ENCODE data around the gene TBK1.

TBK1 gene

DNA sequence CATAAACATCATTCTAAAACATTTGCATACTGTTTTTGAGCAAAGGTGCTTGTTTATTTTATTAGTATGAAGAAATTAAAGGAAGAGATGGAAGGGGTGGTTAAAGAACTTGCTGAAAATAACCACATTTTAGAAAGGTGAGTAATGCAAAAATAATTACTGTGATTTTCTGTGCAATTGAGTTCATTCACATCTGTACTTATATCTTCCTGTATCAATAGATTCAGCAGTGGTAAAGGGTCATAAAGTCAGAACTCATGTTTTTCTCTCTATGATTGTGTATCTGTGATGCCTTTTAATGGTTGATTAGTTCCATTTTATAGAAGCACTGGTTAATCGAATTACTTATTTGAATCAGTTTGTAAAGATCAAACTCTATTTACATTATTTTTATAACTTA is 46.0 kb downstream of the TBK1 start:
- DNase-seq, result no peak

- DNase-seq, result no peak
Observed at GRCh38 chr12:64500394-64500793, 48.5 kb downstream of the TBK1 start.

- no peak for DNase-seq
Observed at GRCh38 chr12:64501486-64501885, 49.6 kb downstream of the TBK1 start.

DNA sequence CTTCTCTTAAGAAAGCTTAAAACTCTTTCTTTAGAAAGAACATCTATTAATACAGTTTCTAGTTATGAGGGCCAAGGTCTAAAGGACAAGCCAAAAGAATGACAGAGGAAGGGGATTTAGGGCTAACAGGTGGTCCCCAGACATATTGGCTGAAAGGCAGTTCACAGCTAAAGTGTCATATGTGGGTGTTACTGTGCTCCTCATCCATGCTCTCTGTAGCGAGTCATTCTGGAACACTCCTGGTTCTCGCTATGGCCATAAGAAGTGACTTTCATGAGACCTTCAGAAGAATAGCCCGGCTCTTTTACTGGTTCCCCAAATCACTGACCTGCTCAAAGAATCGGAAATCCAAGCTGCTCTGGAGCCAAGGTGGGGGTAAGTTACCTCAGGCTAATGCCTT is 55.0 kb downstream of the TBK1 start:
- DNase-seq, result no peak

DNA sequence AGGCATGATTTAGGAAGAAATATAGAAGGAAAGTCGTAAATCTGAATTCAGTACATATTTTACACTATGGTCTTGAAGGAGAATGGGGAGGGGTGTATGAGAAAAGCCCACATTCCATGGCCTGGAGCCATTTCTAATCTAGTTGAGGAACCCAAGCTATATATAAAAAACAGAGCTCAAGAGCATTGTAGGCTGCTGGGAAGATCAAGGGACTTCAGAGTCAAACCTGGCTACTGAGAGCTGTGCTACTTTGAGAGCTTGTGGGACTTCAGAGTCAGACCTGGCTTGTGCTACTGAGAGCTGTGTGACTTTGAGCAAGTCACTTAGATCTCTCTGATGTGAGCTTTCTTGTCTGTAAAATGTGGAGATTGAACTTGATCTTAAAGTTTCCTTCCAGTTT is 58.7 kb downstream of the TBK1 start:
- no peak for DNase-seq

GRCh38 chr12:64518396-64518795 is 66.5 kb downstream of the TBK1 start:
- no peak for DNase-seq

GRCh38 chr12:64521833-64522232 is 69.9 kb downstream of the TBK1 start:
- DNase-seq, result no peak

DNA sequence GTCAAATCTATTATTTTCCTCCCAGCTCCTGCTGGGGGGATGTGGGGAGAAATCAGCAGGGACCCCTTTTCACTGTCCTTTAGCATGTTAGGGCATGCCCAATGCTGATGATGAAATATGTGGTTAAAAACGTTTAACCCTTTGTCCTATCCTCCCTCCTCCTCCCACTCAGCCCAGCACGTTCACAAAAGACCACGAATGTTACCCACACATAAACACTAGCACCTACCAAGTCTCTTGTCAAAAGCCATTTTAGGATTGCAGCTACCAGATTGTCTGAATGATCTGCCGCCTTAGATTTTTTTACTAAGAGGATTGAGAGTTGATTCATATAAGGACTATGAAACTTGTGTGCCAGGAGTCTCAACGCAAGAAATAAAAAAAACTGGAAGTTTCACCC is 70.4 kb downstream of the TBK1 start:
- DNase-seq, result peak; percentile 63

- DNase-seq, result peak; percentile 59
Observed at GRCh38 chr12:64522807-64523206, 70.9 kb downstream of the TBK1 start.

GRCh38 chr12:64523565-64524444 is 71.9 kb downstream of the TBK1 start:
- peak; percentile 97 for DNase-seq

DNA sequence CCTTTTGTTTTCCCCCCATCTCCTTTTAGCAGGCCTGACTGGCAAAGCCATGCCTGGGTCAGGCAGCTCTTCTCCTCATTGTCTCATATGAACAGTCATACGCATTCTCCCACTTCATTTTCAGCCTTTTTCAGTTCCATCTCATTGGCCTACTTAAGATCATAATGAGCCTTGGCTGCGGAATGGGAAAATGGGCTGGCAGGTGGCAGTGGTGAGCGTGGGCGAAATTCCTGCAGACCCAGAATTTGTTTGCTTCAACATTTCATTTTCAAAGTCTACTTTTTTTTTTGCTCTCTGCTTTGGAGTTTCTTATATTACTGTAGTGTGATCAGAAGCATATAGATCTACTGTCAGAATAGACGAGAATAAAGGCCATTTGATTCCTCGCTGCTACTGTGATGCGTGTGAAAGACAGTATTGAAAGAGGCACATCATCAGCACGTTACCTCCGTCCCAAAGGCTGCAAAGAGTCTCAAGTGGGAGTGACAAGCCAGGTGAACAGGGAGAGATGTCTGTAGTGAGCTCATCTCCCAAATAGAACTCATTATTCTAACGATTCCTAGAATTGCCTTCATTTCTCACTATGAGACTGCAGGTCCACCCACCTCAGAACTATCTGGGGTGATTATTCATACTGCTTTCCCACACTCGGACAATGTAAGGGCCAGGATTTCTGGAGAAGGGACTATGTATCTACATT is 73.7 kb downstream of the TBK1 start:
- no peak for DNase-seq

GRCh38 chr12:64526859-64527258 is 74.9 kb downstream of the TBK1 start:
- peak; percentile 21 for DNase-seq

DNA sequence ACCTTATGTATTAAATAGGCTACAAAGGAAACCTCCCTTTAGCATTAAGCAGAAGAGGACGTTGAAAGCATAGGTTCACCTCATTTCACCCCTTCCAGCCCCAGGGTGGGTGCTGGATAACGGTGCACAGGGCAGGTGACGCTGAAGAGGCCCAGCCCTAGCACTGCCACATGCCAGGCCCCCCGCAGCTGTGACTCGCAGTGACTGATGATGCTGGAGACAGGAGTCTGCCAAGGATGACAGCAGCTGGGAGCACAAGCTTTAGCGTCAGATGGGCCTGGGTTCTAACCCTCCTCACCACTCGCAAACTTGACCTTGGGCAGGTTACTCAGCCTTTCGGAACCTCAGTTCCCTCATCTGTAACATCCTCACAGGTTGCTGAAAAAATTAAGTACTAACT is 76.7 kb downstream of the TBK1 start:
- peak; percentile 24 for DNase-seq

DNA sequence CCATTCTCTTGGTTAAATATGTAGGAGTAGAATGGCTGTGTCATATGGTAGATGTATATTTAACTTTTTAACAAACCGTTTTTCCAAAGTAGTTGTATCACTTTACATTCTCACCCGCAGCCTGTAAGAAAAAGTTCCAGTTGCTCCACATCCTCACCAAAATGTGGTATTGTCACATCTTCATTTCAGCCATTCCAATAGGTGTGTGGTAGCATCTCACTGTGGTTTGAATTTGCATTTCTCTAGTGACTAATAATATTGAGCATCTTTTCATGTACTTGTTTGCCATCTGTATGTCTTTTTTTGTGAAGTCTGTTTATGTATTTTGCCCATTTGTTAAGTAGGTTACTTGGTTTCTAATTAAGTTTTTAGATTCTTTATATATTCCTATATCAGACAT is 78.6 kb downstream of the TBK1 start:
- DNase-seq, result no peak

- DNase-seq, result no peak
Observed at GRCh38 chr12:64531665-64532334, 79.9 kb downstream of the TBK1 start.

- no peak for DNase-seq
Observed at GRCh38 chr12:64532734-64533351, 80.9 kb downstream of the TBK1 start.

DNA sequence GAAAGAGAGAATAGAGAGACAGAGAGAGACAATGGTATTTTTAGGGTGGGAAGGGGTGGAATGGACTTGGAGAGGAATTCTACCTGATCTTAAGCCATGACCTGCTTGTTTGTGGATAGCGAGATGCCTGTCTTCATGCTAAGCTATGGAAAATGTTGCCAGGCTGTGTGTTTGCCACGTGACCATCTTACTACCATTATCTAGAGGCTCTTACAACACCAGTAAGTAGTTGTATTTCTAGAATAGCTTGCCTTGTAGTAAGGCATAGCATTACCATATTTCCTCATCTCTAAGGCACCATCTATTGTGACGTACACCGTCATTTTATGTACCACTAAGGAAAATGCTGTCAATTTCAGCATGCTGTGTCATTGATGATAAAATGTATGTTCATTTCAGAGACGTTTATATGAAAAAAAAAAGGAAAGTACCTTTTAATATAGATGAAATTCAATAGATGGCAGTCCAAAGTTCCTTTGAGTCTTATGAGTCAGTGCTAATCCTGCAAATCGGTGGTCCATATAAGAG is 82.8 kb downstream of the TBK1 start:
- DNase-seq, result no peak

GRCh38 chr12:64538121-64538520 is 86.2 kb downstream of the TBK1 start:
- DNase-seq, result peak; percentile 28

DNA sequence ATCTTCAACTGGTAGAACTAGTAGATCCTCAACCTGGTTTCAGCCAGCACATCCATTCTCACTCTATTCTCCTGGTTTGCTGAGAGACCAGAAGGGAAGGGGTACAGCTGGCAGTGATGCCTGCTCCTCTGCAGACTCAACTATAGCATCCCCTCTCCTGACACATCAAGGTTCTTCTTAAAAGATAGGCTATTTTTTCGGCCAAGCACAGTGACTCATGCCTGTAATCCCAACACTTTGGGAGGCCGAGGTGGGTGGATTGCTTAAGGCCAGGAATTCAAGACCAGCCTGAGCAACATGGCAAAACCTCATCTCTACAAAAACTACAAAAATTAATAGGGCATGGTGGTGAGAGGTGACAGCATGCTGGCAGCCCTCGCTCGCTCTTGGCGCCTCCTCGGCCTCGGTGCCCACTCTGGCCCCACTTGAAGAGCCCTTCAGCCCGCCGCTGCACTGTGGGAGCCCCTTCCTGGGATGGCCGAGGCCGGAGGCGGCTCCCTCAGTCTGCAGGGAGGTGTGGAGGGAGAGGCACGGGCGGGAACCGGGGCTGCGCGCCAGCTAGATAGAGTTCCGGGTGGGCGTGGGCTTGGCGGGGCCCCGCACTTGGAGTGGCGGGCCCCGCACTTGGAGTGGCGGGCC is 90.6 kb downstream of the TBK1 start:
- peak; percentile 30 for DNase-seq

DNA sequence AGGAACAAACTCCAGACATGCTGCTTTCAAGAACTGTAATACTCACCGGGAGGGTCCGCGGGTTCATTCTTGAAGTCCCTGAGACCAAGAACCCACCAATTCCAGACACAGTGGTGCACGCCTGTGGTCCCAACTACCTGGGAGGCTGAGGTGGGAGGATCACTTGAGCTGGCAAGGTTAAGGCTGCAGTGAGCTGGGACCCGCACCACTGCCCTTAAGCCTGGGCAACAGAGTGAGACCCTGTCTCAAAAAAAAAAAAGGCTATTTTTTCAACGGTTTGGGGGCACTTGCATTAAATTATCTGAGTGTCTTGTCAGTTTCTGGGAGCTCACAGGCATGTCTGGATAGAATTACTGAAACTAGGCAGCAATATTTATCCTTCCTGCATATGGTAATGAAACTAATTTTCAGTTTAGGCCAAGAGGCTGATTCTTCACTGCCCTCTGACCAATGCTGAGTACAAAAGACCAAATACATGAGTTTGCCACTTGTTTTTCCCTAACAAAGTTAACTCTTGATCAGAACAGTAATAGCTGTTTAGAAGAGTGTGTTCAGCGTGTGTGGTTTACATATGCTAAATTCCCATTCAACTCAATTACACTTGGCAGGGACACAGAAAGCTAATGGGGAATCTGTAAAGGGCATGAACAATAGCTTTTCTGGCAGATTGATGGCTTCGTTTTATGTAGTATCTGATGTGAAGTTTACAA is 92.6 kb downstream of the TBK1 start:
- no peak for DNase-seq

DNA sequence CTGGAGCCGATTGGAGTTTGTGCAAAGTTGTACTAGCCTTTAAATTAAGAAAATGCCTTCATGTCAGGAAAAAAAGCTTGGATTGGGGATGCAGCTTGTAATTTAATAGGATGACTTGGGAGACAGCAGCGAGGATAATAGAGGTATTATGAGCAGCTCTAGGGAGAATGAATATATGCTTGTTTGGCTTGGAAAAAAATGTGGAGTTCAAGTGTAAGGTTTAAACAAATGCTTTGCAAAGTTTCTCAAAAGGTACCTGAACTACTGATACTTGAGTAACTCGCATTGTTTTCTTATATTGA is 93.1 kb downstream of the TBK1 start:
- DNase-seq, result no peak

GRCh38 chr12:64549108-64549507 is 97.2 kb downstream of the TBK1 start:
- no peak for DNase-seq

Measured in fibroblast of skin of right biceps (primary cell).